Upper lobe of left lung (tissue), 4 donors: ENCODE data around the gene PLS1.

Source experiments
- CTCF ChIP-seq, 6 experiments: fragments of 450-650 bp in 4 of 6; fragments of 200-600 bp in 2 of 6; sonication (generic) in 2 of 6; IDR thresholded peaks; one replicate each; pipeline ENCODE4 v1.5.1; 2016 to 2019; ENCODE audit warnings: antibody characterized with exemption in 6 of 6
- EP300 ChIP-seq, 4 donors: sonication (generic); formaldehyde crosslinking; IDR thresholded peaks; one replicate each; pipeline ENCODE4 v1.5.1; 2017; ENCODE audit warnings: antibody characterized with exemption in 4 of 4, control low read depth in 2 of 4
- POLR2A ChIP-seq, 4 donors: fragments of 450-650 bp; IDR thresholded peaks; one replicate each; pipeline ENCODE4 v1.5.1; 2016 to 2017; ENCODE audit warnings: antibody characterized with exemption in 4 of 4, mild to moderate bottlenecking in 2 of 4

GRCh38 chr3:142615171-142615570 lies 19.0 kb downstream of the PLS1 start:
- TF ChIP-seq CTCF (IDR thresholded peaks at IDR 0.05) (no peak), POLR2A (IDR thresholded peaks at IDR 0.05) (no peak), EP300 (IDR thresholded peaks at IDR 0.05) (no peak)
